NCI-H1694 (cell line): ENCODE data around the gene RALB.
"Not testable (repeated sequence)": the region's sequence is repeated elsewhere in the genome, so short reads cannot be mapped to it uniquely, and the experiment has no call there.

Experiments used
- DNase-seq: peaks from one replicate; lab custom pipeline; 2025; lab: John Stamatoyannopoulos, UW

The RALB gene

GRCh38 chr2:120224735-120225548 lies 27.7 kb upstream of the RALB start:
- DNase-seq, result no peak

GRCh38 chr2:120225549-120226065 lies 27.0 kb upstream of the RALB start:
- DNase-seq, result no peak

- DNase-seq, result no peak
Observed at GRCh38 chr2:120226316-120226715, 26.3 kb upstream of the RALB start.

GRCh38 chr2:120227111-120227991 lies 25.3 kb upstream of the RALB start:
- DNase-seq, result no peak

DNA sequence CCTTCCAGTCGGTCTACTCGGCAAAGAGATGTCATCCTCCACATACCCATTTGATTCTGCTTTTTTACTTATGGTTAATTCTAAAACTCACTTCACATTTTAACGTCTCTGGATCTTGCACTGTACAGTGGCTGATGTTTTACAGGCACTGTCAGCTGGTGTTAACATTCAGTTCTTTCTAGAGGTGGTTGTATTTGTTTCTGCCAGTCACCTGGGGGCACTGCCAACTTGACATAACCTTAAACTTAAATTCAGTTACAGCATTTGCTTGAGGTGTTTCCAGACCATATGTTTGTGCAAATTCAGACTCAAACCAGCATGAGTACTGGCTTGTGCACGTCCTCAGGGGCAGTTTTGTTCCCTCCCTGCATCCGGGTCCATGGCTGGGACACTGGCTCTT lies 24.1 kb upstream of the RALB start:
- DNase-seq, result no peak

- DNase-seq, result no peak
Observed at GRCh38 chr2:120229341-120229740, 23.3 kb upstream of the RALB start.

- no peak for DNase-seq
Observed at GRCh38 chr2:120230515-120231471, 21.9 kb upstream of the RALB start.

DNA sequence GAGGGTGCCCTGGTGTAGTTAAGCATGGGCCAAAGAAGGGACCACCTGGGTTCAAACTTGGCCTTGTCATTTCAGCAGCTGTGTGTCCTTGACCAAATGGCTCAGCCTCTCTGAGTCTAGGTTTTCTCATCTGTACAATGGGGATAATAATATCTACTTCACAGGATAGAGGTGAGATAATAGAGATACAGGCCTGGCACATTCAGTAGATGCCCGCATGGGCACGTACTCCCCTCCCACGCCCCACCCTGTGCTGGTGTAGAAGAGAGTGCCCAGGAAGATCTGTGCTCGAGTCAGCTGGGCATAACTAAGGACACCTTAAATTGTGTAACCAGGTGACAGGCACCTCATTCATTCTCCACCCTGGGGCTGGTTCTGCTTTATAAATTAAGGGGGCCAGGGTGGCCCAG lies 21.1 kb upstream of the RALB start:
- DNase-seq, result no peak

DNA sequence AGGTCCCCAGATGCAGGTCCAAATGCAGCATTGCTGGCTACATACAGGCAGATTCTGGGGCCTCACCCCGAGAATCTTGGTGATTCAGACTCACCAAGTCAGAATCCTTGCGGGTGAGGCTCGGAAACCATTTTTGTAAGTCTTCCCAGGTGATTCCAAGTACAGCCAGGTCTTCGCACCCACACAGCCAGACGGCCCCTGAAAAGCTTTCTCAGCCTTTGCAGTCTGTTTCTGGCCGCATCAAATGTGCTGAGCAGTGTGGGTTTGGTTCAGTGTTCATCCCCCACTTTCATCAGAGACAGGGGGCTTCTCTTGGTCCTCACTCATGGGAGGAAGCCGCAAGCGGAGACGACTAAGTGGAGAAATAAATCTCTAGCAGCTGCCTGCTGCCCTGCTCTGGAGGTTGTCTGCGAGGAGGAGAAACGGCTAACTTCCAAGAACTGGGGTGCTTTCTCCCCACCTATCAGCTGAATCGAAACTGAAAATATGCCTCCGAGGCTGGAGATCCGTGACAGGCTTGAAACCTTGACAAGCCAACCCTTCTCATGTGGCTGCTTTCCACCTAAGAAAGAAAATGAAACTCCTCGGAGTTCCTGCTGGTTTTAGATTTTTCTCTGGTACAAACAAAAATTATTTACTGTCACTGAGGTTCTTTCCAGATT lies 20.5 kb upstream of the RALB start:
- DNase-seq, result no peak

DNA sequence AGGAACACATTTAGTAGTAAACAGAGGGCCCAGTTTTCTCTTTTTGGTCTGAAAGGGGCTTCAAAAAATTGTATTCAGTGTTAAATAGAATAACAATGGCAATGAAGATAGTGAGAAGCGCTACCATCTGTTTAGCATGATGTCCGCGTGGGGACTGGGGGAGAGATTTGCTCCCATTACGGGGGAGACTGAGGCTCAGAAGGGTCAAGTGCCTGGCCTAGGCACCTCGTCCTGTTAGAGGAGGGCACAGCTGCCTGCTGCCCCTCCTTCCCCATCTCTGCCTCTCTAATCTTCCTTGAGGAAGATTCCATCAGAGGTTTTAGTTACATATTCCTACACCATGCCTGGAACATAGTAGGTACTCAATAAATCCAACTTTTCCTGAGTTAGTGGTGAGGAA lies 19.4 kb upstream of the RALB start:
- DNase-seq, result no peak

GRCh38 chr2:120235158-120235557 lies 17.5 kb upstream of the RALB start:
- not testable (repeated sequence) for DNase-seq

DNA sequence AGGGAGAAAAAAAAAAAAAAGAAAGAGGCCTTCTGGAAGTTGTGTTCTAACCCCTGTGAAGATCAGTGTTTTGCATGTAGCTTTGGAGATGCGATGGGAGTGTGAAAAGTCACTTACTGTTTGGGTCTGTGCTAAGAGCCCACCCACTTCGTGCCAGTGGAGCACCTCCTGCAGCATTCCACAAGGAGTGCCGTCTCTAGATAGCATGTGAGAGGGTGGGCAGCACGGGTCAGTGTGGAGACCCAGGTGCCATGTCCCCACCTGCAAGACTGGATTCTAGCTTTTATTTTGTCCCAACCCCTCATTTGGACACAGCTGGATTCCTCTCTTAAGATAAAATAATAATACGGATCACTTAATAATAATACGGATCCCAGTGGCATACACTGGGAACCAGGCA lies 17.0 kb upstream of the RALB start:
- DNase-seq, result no peak

DNA sequence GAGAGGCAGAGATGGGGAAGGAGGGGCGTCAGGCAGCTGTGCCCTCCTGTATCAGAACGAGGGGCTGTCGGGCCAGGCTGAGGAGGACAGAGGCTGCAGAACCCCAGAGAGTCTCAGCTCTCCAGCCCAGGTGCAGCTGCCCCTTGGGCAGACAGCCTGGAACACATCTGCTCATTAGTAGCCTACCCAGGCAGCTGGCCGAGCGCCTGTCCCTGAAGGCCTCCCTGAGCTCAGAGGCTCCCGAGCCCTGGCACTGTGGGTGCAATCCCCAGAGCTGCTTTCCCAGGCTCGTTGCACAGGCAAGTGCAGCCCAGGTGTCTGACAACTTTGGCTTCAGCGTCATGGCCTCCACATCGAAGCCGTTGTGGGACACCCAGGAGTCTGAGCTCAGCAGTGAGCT lies 16.3 kb upstream of the RALB start:
- DNase-seq, result no peak

DNA sequence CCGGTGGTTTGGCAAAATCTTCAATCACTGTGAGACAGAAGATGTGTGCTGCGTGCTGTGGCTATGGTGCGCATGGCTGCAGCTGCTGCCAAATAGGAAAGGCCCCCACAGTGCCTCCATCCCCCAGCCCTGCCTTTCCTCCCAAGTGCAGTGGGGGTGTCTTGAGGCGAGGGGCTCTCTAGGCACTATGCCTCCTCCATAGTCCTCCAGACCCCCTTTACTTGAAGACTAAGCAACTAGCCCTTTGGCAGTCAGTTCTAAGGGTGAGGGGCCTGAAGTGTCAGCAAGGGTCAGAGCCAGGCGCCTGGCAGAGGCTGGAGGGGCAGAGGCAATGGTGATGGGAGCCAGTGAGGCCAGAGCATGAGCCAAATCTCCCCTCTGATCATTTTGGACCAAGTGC lies 15.9 kb upstream of the RALB start:
- no peak for DNase-seq

- no peak for DNase-seq
Observed at GRCh38 chr2:120237491-120237902, 15.2 kb upstream of the RALB start.

DNA sequence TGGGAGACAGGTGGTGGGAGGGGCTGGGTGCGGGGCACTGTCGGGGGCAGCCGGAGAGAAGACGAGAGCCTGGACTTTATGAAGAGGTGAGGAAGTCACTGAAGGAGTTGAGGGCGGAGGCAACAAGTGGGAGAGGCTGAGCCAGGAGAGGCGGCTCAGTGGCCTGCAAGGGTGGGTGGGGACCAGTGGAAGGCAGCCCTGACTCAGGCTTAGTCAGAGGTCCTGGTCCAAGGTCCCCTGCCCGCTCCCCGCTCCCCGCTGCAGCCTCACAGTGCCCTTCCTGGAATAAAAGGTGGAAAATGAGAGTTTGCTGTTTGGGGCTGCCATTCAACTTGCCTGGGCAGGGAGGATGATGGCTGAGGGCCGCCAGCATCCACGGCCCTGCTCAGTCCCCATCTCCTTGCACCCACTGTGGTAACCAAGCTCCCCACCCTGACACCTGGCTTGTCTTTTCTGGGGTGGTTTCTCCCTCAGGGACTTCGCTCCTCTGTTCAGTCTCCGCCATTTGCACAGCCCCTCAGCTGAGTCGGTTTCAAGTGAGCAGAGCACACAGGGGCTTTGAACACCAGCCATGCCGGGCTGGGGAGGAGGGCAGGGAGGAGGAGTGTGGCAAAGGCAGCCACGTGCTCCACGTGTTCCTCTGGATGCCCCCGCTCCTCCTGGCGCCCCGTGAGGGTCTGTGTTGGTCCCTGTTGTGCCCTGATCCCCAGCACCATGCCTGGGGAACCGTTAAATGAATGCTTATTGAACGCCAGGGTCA lies 13.7 kb upstream of the RALB start:
- DNase-seq, result no peak

DNA sequence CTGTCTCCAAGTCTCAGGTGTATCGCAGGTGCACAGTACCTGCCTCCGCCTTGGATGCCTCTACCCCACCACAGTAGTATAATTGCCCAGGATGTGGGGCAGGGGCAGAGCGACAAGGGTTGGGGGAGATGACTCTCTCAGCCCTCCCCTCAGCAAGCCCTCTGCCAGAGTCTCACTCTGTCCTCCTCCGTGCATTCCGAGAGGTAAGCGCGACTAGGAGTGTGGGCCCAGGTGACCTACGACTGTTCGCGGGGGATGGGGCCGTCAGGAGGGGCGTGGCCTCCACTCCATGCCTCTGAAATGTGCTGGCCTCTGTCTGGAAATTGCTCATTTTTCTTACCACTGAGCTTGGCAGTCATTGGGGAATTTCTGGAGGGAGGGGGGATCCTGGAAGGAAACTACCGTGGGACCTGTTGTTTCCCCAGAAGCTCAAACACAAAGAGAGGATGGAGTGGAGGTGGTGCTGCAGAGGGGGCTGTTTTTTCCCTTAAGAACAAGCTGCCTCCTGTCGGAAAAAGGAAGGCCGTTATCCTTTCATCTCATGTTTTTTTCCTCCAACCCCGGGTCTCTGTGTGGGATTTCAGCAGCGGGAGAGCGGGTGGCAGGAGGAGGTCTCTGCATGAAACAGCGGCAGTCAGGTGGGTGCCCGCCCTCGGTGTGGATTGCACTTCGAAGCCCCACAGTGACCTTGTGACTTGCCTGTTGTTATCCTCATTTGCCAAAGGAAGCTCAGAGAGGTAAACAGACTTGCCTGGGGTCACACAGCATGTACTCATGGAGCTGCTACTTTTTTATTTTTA lies 13.0 kb upstream of the RALB start:
- DNase-seq, result no peak

- no peak for DNase-seq
Observed at GRCh38 chr2:120240901-120241429, 11.7 kb upstream of the RALB start.

- DNase-seq, result no peak
Observed at GRCh38 chr2:120241684-120242083, 11.0 kb upstream of the RALB start.
